Activated CD8-positive, alpha-beta memory T cell treated with anti-CD3 and anti-CD28 coated beads, Interleukin-2, amount 50 U/mL, for 24 hours (primary cell): ENCODE measurements around the gene LARP1.
A peak's percentile ranks its signal among the peaks of the same experiment; 100 is the strongest.
"Not testable (repeated sequence)": the region's sequence is repeated elsewhere in the genome, so short reads cannot be mapped to it uniquely, and the experiment has no call there.

Experiments used
- DNase-seq: peaks from one replicate; pipeline ENCODE4 v3.0.0-alpha.2; 2020; ENCODE audit errors: extremely low read depth

LARP1 gene

GRCh38 chr5:154734370-154735248 lies 20.6 kb upstream of the LARP1 start:
- DNase-seq, result no peak

- not testable (repeated sequence) for DNase-seq
Observed at GRCh38 chr5:154735362-154735761, 19.8 kb upstream of the LARP1 start.

- not testable (repeated sequence) for DNase-seq
Observed at GRCh38 chr5:154736372-154736771, 18.8 kb upstream of the LARP1 start.

GRCh38 chr5:154737667-154738320 lies 17.4 kb upstream of the LARP1 start:
- DNase-seq, result no peak

- DNase-seq, result no peak
Observed at GRCh38 chr5:154740483-154740882, 14.7 kb upstream of the LARP1 start.

GRCh38 chr5:154740957-154741356 lies 14.2 kb upstream of the LARP1 start:
- no peak for DNase-seq

GRCh38 chr5:154741415-154741814 lies 13.8 kb upstream of the LARP1 start:
- DNase-seq, result no peak

GRCh38 chr5:154743812-154744211 lies 11.4 kb upstream of the LARP1 start:
- DNase-seq, result no peak

- DNase-seq, result no peak
Observed at GRCh38 chr5:154745349-154745748, 9.8 kb upstream of the LARP1 start.

- no peak for DNase-seq
Observed at GRCh38 chr5:154749491-154749890, 5.7 kb upstream of the LARP1 start.

GRCh38 chr5:154750641-154751040 lies 4.5 kb upstream of the LARP1 start:
- DNase-seq, result not testable (repeated sequence)

- no peak for DNase-seq
Observed at GRCh38 chr5:154751854-154752253, 3.3 kb upstream of the LARP1 start.

- DNase-seq, result no peak
Observed at GRCh38 chr5:154753792-154754191, 1.4 kb upstream of the LARP1 start.

GRCh38 chr5:154754460-154755360 lies 467 bp upstream of the LARP1 start:
- DNase-seq, result peak; percentile 97

GRCh38 chr5:154756009-154756867 lies 1.1 kb downstream of the LARP1 start:
- DNase-seq, result no peak

- DNase-seq, result peak; percentile 27
Observed at GRCh38 chr5:154756868-154757813, 2.0 kb downstream of the LARP1 start.

- no peak for DNase-seq
Observed at GRCh38 chr5:154757814-154758406, 2.7 kb downstream of the LARP1 start.

GRCh38 chr5:154758493-154758892 lies 3.3 kb downstream of the LARP1 start:
- no peak for DNase-seq

GRCh38 chr5:154758977-154759376 lies 3.8 kb downstream of the LARP1 start:
- DNase-seq, result no peak

- not testable (repeated sequence) for DNase-seq
Observed at GRCh38 chr5:154759868-154760267, 4.7 kb downstream of the LARP1 start.
